ENCODE data around the gene PTTG1. TPM values are rescaled to one million over a fixed set of nuclear protein-coding genes. Genes with fewer than 3 reads are reported as not detected.
A peak's percentile ranks its signal among the peaks of the same experiment; 100 is the strongest.

The PTTG1 gene
- total RNA-seq: 1 to 10 TPM; 2.4 to 3.3 TPM
- long read RNA-seq: 0 reads

GRCh38 chr5:160421625-160422258 lies at the start of gene PTTG1:
PTTG1 (plus strand) TSS chr5:160421855; CDS start chr5:160422313, 458 bp downstream.
- intact Hi-C loops (cut with DNase I): no loop called here
- ATAC-seq (peak; percentile 83 to 91), DNase-seq (peak; percentile 96)

GRCh38 chr5:160375166-160375565 lies 46.5 kb upstream of the PTTG1 start:
- ATAC-seq (no peak), DNase-seq (no peak)
- intact Hi-C loops (cut with DNase I): no loop called here

GRCh38 chr5:160375701-160376100 lies 46.0 kb upstream of the PTTG1 start:
- no peak for ATAC-seq
- intact Hi-C loops (cut with DNase I): no loop called here
- no peak for DNase-seq

GRCh38 chr5:160376416-160376815 lies 45.2 kb upstream of the PTTG1 start:
- ATAC-seq (no peak), DNase-seq (no peak)
- intact Hi-C loops (cut with DNase I): no loop called here

- intact Hi-C loops (cut with DNase I): no loop called here
- DNase-seq: no peak
- ATAC-seq: no peak
Measured at GRCh38 chr5:160377651-160378050, 44.0 kb upstream of the PTTG1 start.

- no peak for DNase-seq
- ATAC-seq: no peak
- intact Hi-C loops (cut with DNase I): no loop called here
Measured at GRCh38 chr5:160378330-160378729, 43.3 kb upstream of the PTTG1 start.

GRCh38 chr5:160379511-160379910 lies 42.1 kb upstream of the PTTG1 start:
- DNase-seq: no peak

GRCh38 chr5:160380041-160380440 lies 41.6 kb upstream of the PTTG1 start:
- DNase-seq (no peak), ATAC-seq (no peak)
- intact Hi-C loops (cut with DNase I): no loop called here

More at GRCh38 chr5:160379511-160379910, 42.1 kb upstream of the PTTG1 start:
- peak in 1 of 2 donors; percentile 38 for ATAC-seq
- intact Hi-C loops (cut with DNase I): no loop called here

GRCh38 chr5:160382346-160382745 lies 39.3 kb upstream of the PTTG1 start:
- no peak for DNase-seq
- ATAC-seq: no peak
- intact Hi-C loops (cut with DNase I): no loop called here

GRCh38 chr5:160384681-160385080 lies 37.0 kb upstream of the PTTG1 start:
- DNase-seq: no peak
- no peak for ATAC-seq
- intact Hi-C loops (cut with DNase I): no loop called here

- no peak for ATAC-seq
Measured at GRCh38 chr5:160385496-160385895, 36.2 kb upstream of the PTTG1 start.

GRCh38 chr5:160387445-160387844 lies 34.2 kb upstream of the PTTG1 start:
- ATAC-seq: no peak
- intact Hi-C loops (cut with DNase I): no loop called here
- DNase-seq: no peak

More at GRCh38 chr5:160385496-160385895, 36.2 kb upstream of the PTTG1 start:
- no peak for DNase-seq
- intact Hi-C loops (cut with DNase I): no loop called here

GRCh38 chr5:160390787-160391696 lies 30.6 kb upstream of the PTTG1 start:
- no peak for ATAC-seq
- DNase-seq: no peak
- intact Hi-C loops (cut with DNase I): loop anchor here in 1 of 2 donors (2.0 kb wide), 1 partner anchor 368 kb away; no protein-coding TSS in a partner anchor

- intact Hi-C loops (cut with DNase I): no loop called here
- no peak for ATAC-seq
- no peak for DNase-seq
Measured at GRCh38 chr5:160395111-160395510, 26.5 kb upstream of the PTTG1 start.

- ATAC-seq: no peak
- no peak for DNase-seq
- intact Hi-C loops (cut with DNase I): no loop called here
Measured at GRCh38 chr5:160397492-160397891, 24.2 kb upstream of the PTTG1 start.

- DNase-seq (no peak), ATAC-seq (peak in 1 of 2 donors; percentile 20)
- intact Hi-C loops (cut with DNase I): no loop called here
Measured at GRCh38 chr5:160398806-160399205, 22.8 kb upstream of the PTTG1 start.

GRCh38 chr5:160399402-160400353 lies 22.0 kb upstream of the PTTG1 start, which contains the start of gene FAM200C:
FAM200C (minus strand) TSS chr5:160400054; CDS start chr5:160395490, 4,564 bp downstream.
- DNase-seq (peak; percentile 94), ATAC-seq (peak; percentile 98 to 99)
- intact Hi-C loops (cut with DNase I): no loop called here

GRCh38 chr5:160418561-160419457 lies 2.8 kb upstream of the PTTG1 start, which contains the start of gene SLU7:
SLU7 (minus strand) TSS chr5:160419081; CDS start chr5:160415294, 3,787 bp downstream.
- DNase-seq (peak; percentile 94), ATAC-seq (peak; percentile 93 to 95)
- intact Hi-C loops (cut with DNase I): no loop called here
